ENCODE measurements around the gene MTMR4. TPM values are rescaled to one million over a fixed set of nuclear protein-coding genes. Genes with fewer than 3 reads are reported as not detected.
A peak's percentile ranks its signal among the peaks of the same experiment; 100 is the strongest.

Gene MTMR4
- total RNA-seq, 1 donor from 2014 or later: 24.6 TPM

GRCh38 chr17:58513267-58513964 is 1.0 kb downstream of the MTMR4 start:
- intact Hi-C loops (cut with DNase I): no loop called here
- H3K9me3 ChIP-seq: no peaks in the 10 kb centered on the region
- no peak overlapping the region for H3K27ac ChIP-seq
- H3K4me3 ChIP-seq: peak overlapping the region; percentile 78 to 79
- TF ChIP-seq, protein P1, sequence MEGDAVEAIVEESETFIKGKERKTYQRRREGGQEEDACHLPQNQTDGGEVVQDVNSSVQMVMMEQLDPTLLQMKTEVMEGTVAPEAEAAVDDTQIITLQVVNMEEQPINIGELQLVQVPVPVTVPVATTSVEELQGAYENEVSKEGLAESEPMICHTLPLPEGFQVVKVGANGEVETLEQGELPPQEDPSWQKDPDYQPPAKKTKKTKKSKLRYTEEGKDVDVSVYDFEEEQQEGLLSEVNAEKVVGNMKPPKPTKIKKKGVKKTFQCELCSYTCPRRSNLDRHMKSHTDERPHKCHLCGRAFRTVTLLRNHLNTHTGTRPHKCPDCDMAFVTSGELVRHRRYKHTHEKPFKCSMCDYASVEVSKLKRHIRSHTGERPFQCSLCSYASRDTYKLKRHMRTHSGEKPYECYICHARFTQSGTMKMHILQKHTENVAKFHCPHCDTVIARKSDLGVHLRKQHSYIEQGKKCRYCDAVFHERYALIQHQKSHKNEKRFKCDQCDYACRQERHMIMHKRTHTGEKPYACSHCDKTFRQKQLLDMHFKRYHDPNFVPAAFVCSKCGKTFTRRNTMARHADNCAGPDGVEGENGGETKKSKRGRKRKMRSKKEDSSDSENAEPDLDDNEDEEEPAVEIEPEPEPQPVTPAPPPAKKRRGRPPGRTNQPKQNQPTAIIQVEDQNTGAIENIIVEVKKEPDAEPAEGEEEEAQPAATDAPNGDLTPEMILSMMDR (IDR thresholded peaks at IDR 0.05): no peak
- peaks cover 38 to 42% of the 10 kb centered on the region in 2 donors for H3K36me3 ChIP-seq
- no peak for DNase-seq (ENCODE audit: low spot score in 2 of 2)
- H3K27me3 ChIP-seq: no peaks in the 10 kb centered on the region
- peaks cover 7 to 17% of the 10 kb centered on the region in 2 donors for H3K4me1 ChIP-seq

GRCh38 chr17:58510075-58510474 is 4.4 kb downstream of the MTMR4 start:
- Histone ChIP-seq H3K4me1 (peaks cover 7 to 9% of the 10 kb centered on the region in 2 donors), H3K9me3 (no peaks in the 10 kb centered on the region), H3K27me3 (no peaks in the 10 kb centered on the region), H3K36me3 (peaks cover 62 to 75% of the 10 kb centered on the region in 2 donors), H3K27ac (no peak overlapping the region), H3K4me3 (no peak overlapping the region)
- DNase-seq (ENCODE audit: low spot score in 2 of 2): no peak
- TF ChIP-seq, protein P1 (IDR thresholded peaks at IDR 0.05): no peak
- intact Hi-C loops (cut with DNase I): no loop called here

DNA sequence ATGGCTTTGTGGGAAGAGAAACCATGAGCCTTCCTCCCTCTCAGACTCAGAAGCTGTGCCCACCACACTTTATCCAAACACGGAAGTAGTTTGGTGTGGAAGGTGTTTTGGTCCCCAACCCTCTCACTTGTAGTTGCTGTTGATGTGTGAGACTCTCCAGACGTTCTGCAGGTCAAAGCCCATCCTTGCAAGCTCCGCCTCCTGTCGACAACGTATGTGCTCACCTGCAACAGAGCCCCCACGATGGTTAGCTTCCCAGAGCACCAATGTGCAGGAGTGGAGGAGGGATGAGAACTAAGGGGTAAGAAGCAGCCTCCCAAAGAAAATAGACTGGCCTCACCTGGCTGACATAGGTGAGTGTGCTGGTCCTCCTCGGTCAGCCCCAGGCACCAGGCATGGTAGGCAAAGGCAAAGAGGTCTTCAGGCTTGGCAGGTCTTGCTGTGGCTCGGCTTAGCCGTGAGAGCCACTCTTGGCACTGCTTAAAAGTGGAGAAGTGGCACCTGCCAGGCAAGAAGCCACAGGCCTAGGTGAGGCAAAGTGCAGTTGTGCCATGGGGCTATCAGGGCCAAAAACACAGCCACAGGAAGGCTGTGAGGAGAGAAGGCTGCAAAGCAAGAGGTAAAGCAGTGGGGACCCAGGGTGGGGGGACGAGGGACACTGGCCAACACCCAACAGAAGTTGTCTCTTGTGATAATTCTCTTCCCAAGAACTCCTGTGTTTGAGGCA is 5.9 kb downstream of the MTMR4 start:
- intact Hi-C loops (cut with DNase I): no loop called here
- peaks cover 78 to 91% of the 10 kb centered on the region in 2 donors for H3K36me3 ChIP-seq
- peaks cover 1 to 2% of the 10 kb centered on the region in 2 donors for H3K4me1 ChIP-seq
- no peak overlapping the region for H3K27ac ChIP-seq
- no peaks in the 10 kb centered on the region for H3K27me3 ChIP-seq
- no peak overlapping the region for H3K4me3 ChIP-seq
- DNase-seq (ENCODE audit: low spot score in 2 of 2): no peak
- H3K9me3 ChIP-seq: no peaks in the 10 kb centered on the region
- TF ChIP-seq, protein P1 (IDR thresholded peaks at IDR 0.05): no peak

GRCh38 chr17:58507123-58507634 is 7.3 kb downstream of the MTMR4 start:
- DNase-seq (ENCODE audit: low spot score in 2 of 2): no peak
- H3K27me3 ChIP-seq: no peaks in the 10 kb centered on the region
- H3K4me3 ChIP-seq: no peak overlapping the region
- no peaks in the 10 kb centered on the region for H3K9me3 ChIP-seq
- intact Hi-C loops (cut with DNase I): no loop called here
- TF ChIP-seq, protein P1 (IDR thresholded peaks at IDR 0.05): no peak
- peaks cover 85 to 98% of the 10 kb centered on the region in 2 donors for H3K36me3 ChIP-seq
- H3K4me1 ChIP-seq: no peaks in the 10 kb centered on the region
- H3K27ac ChIP-seq: no peak overlapping the region

DNA sequence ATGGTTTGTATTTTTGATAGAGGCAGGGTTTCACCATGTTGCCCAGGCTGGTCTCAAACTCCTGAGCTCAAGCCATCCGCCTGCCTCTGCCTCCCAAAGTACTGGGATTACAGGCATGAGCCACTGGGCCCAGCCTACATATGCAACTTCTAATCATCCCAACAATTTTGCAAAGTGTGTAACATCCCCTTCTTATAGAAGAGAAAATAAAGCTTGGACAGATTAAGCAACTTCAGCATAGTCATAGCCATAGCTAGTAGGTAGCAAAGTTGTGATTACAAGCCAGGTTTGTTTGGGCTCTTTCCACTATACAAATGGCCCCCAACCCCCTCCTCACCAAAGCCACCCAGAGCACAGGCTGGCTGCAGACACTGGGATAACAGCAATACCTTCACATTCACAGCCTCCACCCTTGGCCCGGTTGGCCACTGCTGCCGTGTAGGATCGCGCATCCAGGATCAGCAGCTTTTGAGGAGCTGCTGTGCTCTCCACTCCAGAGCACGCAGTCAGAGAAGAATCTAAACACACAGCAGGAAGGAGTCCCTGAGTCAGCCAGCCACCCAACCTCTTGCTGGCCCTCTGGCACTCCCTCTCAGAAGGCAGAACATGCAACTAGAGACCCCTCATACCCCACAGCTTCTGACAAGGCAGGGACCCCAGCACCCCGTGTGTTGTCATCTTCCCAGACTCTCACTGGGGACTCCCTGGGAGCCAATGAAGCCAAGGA is 7.9 kb downstream of the MTMR4 start:
- Histone ChIP-seq H3K27me3 (no peaks in the 10 kb centered on the region), H3K27ac (no peak overlapping the region), H3K4me3 (no peak overlapping the region), H3K9me3 (no peaks in the 10 kb centered on the region), H3K36me3 (peaks cover 85 to 98% of the 10 kb centered on the region in 2 donors), H3K4me1 (no peaks in the 10 kb centered on the region)
- TF ChIP-seq, protein P1 (IDR thresholded peaks at IDR 0.05): no peak
- DNase-seq (ENCODE audit: low spot score in 2 of 2): no peak
- intact Hi-C loops (cut with DNase I): no loop called here

Measured in ascending aorta (tissue), 2 donors.